Stomach (tissue), 9 donors: Measurements from ENCODE around the gene LRMDA. TPM values are rescaled to one million over a fixed set of nuclear protein-coding genes. Genes with fewer than 3 reads are reported as not detected.

Source experiments
- DNase-seq, 2 donors: peaks; one replicate each; pipeline versions ENCODE4 v3.0.0 to v3.0.0-alpha.2; 2013 to 2019
- H3K27ac ChIP-seq, 5 donors: fragments of 200-600 bp in 4 of 5; sonication (generic) in 4 of 5; one replicate each; pipeline ENCODE4 v1.5.1; 2013 to 2019; ENCODE audit warnings: mild to moderate bottlenecking in 1 of 5, moderate library complexity in 1 of 5
- H3K27me3 ChIP-seq, 3 donors: fragments of 200-600 bp; sonication (generic); one replicate each; pipeline ENCODE4 v1.5.1; 2017 to 2019; ENCODE audit warnings: mixed run types in 1 of 3
- H3K36me3 ChIP-seq, 4 donors: fragments of 200-600 bp; sonication (generic); 1 replicate in 3 of 4; 2 replicates in 1 of 4; pipeline ENCODE4 v1.5.1; 2016 to 2019
- H3K4me1 ChIP-seq, 4 donors: fragments of 200-600 bp; sonication (generic); one replicate each; pipeline ENCODE4 v1.5.1; 2016 to 2019
- H3K4me3 ChIP-seq, 4 donors: fragments of 200-600 bp; sonication (generic) in 3 of 4; one replicate each; pipeline ENCODE4 v1.5.1; 2016 to 2019; ENCODE audit warnings: mild to moderate bottlenecking in 1 of 4
- H3K9me3 ChIP-seq, 4 donors: fragments of 200-600 bp; sonication (generic); one replicate each; pipeline ENCODE4 v1.5.1; 2016 to 2019
- EP300 ChIP-seq: sonication (generic); formaldehyde crosslinking; IDR thresholded peaks from one replicate; pipeline ENCODE4 v1.6.1; 2017; ENCODE audit warnings: antibody characterized with exemption
- POLR2A ChIP-seq, 4 donors: fragments of 450-650 bp; IDR thresholded peaks; one replicate each; pipeline ENCODE4 v1.6.1; 2016; ENCODE audit warnings: antibody characterized with exemption in 4 of 4, control low read depth in 2 of 4, mild to moderate bottlenecking in 1 of 4, moderate library complexity in 1 of 4
- POLR2AphosphoS5 ChIP-seq, 3 donors: sonication (generic); formaldehyde crosslinking; IDR thresholded peaks; one replicate each; pipeline ENCODE4 v1.6.1; 2016; ENCODE audit warnings: antibody characterized with exemption in 3 of 3
- WGBS, 5 donors: extraction: QIAGEN DNeasy Blood & Tissue Kit in 3 of 5; methylation state at CpG; one replicate each; pipeline versions ENCODE4 v1.1.5 to v1.1.7; 2013 to 2018; 5-methylcytosine and 5-hydroxymethylcytosine counted together
- intact Hi-C: fragments of 100-400 bp; cut with DNase I; formaldehyde crosslinking; loops from one replicate; pipeline ENCODE4 v1.15.1; 2023; ENCODE audit warnings: low total_unique reads
- polyA plus RNA-seq, 3 donors: library from polyadenylated mRNA; stranded (reverse); fragments of 200-250 nt; gene quantifications; one replicate each; pipeline ENCODE4 v1.2.3, GENCODE V29; 2013
- total RNA-seq, 5 donors: library from RNA; depleted of rRNA; stranded (reverse); fragments of >200 nt; gene quantifications; one replicate each; pipeline versions ENCODE4 v1.1.0 to v1.2.3, GENCODE V29; 2014 to 2016
- TF ChIP-seq, protein P1 (sequence below), 7 experiments: fragments of 450-650 bp in 4 of 7; fragments of 200-600 bp in 3 of 7; sonication (generic) in 3 of 7; IDR thresholded peaks; one replicate each; pipeline ENCODE4 v1.5.1; 2016 to 2019; ENCODE audit warnings: antibody characterized with exemption in 7 of 7, control low read depth in 2 of 7, mild to moderate bottlenecking in 1 of 7
- donor health status: healthy with polysubstance abuse.
- donor health status: Bipolar disorder and iron deficiency.
- donor health status: healthy.

Gene LRMDA
- total and polyA plus RNA-seq, 8 donors, result 1.3 to 30.2 (median 13.6) TPM; not detected in 1

DNA sequence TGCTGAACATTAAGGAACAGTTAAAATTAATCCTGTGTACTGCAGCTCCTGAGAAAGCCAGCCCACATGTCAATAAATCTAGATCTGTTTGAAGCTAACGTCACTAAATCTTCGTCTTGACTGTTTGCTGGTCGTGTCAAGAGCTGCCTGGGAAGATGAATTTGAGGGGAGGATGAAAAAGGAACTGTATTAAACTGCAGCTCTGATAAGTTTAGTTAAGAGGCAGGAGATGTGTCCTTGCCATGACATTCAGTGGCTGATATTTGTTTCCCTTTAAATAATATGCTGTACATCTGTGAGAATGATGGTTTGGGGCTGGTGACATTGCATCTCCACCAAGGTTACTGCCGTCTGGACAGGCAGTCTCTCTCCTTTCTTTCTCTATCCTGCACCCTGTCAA is 435.3 kb downstream of the LRMDA start:
- H3K27ac ChIP-seq, result no peak overlapping the region
- TF ChIP-seq, protein P1, sequence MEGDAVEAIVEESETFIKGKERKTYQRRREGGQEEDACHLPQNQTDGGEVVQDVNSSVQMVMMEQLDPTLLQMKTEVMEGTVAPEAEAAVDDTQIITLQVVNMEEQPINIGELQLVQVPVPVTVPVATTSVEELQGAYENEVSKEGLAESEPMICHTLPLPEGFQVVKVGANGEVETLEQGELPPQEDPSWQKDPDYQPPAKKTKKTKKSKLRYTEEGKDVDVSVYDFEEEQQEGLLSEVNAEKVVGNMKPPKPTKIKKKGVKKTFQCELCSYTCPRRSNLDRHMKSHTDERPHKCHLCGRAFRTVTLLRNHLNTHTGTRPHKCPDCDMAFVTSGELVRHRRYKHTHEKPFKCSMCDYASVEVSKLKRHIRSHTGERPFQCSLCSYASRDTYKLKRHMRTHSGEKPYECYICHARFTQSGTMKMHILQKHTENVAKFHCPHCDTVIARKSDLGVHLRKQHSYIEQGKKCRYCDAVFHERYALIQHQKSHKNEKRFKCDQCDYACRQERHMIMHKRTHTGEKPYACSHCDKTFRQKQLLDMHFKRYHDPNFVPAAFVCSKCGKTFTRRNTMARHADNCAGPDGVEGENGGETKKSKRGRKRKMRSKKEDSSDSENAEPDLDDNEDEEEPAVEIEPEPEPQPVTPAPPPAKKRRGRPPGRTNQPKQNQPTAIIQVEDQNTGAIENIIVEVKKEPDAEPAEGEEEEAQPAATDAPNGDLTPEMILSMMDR (IDR thresholded peaks at IDR 0.05), result no peak
- intact Hi-C loops, result no loop called here
- no peak for DNase-seq
- no peaks in the 10 kb centered on the region for H3K9me3 ChIP-seq
- 39 to 78% (median 44%) methylated on average over 4 of the region's 4 CpGs for WGBS, 5 donors
- H3K36me3 ChIP-seq, result no peaks in the 10 kb centered on the region
- no peak overlapping the region for H3K4me3 ChIP-seq
- H3K4me1 ChIP-seq, result no peaks in the 10 kb centered on the region
- H3K27me3 ChIP-seq, result no peaks in the 10 kb centered on the region

DNA sequence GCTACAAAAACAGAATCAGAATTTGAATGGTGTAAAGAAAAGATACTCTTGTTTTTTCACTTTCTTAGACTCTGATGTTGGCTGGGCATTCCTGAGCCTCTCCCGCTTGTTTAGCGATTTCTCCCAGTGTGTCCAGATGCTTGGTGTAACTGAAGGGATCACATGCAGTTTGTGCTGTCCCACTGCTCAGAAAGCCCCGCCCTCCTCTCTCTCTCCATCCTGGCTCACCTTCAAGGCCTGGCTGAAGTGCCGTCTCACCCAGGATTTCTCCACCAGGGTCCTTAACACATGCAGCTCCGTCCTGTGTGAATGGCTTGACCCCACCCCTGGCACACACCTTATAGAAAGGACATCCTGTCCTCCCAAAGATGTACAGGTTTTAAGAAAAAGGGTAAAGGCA is 437.1 kb downstream of the LRMDA start:
- Histone ChIP-seq H3K9me3 (no peaks in the 10 kb centered on the region), H3K27me3 (no peaks in the 10 kb centered on the region), H3K4me3 (no peak overlapping the region), H3K27ac (no peak overlapping the region), H3K36me3 (no peaks in the 10 kb centered on the region), H3K4me1 (no peaks in the 10 kb centered on the region)
- TF ChIP-seq, protein P1 (IDR thresholded peaks at IDR 0.05), result no peak
- no peak for TF ChIP-seq POLR2AphosphoS5 (IDR thresholded peaks at IDR 0.05)
- intact Hi-C loops, result no loop called here
- no peak for DNase-seq
- WGBS, 5 donors, result 85 to 96% (median 90%) methylated on average over 5 of the region's 5 CpGs

DNA sequence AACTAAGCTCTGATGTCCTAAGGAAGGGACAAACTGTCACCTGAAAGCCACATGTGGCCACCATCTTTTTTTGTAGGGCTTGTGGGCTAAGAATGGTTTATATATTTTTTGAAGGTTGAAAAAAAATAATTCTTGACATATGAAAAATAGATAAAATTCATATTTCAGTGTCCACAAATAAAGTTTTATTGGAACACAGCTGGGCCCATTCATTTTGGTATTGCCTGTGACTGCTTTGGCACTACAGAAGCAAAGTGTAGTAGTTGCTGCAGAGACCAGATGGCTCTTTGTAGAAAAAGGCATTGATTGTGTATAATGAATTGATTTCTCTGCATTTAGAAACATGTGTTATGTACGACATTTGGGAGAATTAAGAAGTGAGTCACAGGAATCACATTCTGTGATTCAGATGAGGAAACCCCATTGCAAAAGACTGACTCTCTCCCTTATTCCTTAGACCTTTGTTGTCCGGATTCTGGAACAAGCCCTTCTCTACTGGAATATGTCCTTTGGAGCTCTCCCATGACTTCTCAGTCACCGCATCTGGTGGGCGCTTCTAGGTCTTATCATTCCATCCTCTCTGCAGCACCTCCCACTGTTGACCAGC is 438.7 kb downstream of the LRMDA start:
- no peak for DNase-seq
- intact Hi-C loops, result no loop called here

DNA sequence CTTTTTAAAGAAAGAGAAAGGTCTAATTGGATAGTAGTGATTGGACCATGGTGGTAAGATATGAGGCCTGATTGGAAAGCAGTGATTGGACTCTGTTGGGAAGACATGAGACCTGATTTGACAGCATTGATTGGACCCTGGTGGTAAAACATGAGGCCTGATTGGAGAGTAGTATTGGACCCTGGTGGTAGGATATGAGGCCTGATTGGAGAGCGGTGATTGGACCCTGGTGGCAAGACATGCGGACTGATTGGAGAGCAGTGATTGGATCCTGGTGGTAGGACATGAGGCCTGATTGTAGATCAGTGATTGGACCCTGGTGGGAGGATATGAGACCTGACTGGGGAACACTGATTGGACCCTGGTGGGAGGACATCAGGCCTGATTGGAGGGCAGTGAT is 444.3 kb downstream of the LRMDA start:
- H3K9me3 ChIP-seq, result no peaks in the 10 kb centered on the region
- no peak overlapping the region for H3K4me3 ChIP-seq
- 93 to 97% (median 96%) methylated on average over 2 of the region's 2 CpGs for WGBS, 5 donors
- no peaks in the 10 kb centered on the region for H3K27me3 ChIP-seq
- no peak for DNase-seq
- no peak overlapping the region for H3K27ac ChIP-seq
- TF ChIP-seq POLR2A (IDR thresholded peaks at IDR 0.05), result no peak
- no peak for TF ChIP-seq EP300
- TF ChIP-seq, protein P1 (IDR thresholded peaks at IDR 0.05), result no peak
- TF ChIP-seq POLR2AphosphoS5 (IDR thresholded peaks at IDR 0.05), result no peak
- no peaks in the 10 kb centered on the region for H3K36me3 ChIP-seq
- intact Hi-C loops, result no loop called here
- H3K4me1 ChIP-seq, result no peaks in the 10 kb centered on the region

More for the DNA sequence above, 438.7 kb downstream of the LRMDA start:
- no peaks in the 10 kb centered on the region for H3K9me3 ChIP-seq
- H3K27ac ChIP-seq, result no peak overlapping the region
- no peaks in the 10 kb centered on the region for H3K36me3 ChIP-seq
- no peaks in the 10 kb centered on the region for H3K27me3 ChIP-seq
- 90 to 99% (median 97%) methylated on average over 4 of the region's 4 CpGs for whole genome bisulfite sequencing, 5 donors
- no peaks in the 10 kb centered on the region for H3K4me1 ChIP-seq
- H3K4me3 ChIP-seq, result no peak overlapping the region
- no peak for TF ChIP-seq POLR2A (IDR thresholded peaks at IDR 0.05)
- TF ChIP-seq EP300, result no peak
- TF ChIP-seq POLR2AphosphoS5 (IDR thresholded peaks at IDR 0.05), result no peak
- TF ChIP-seq, protein P1 (IDR thresholded peaks at IDR 0.05), result no peak
